GM19328 (cell line): ENCODE measurements around the gene RNFT2.

ENCODE experiments used
- ATAC-seq: cut with Tn5 transposase; IDR thresholded peaks from one replicate; pipeline ENCODE4 v1.9.1; 2021; ENCODE audit warnings: mild to moderate bottlenecking, moderate library complexity; ENCODE audit not compliant: unreplicated experiment

RNFT2 gene

GRCh38 chr12:116820064-116820656, 82.0 kb downstream of the RNFT2 start:
- no peak for ATAC-seq

- no peak for ATAC-seq
These were observed 83.2 kb downstream of the RNFT2 start for GRCh38 chr12:116821291-116821690.

- no peak for ATAC-seq
These were observed 89.3 kb downstream of the RNFT2 start for GRCh38 chr12:116827432-116827831.

GRCh38 chr12:116832353-116832752, 94.2 kb downstream of the RNFT2 start:
- no peak for ATAC-seq

GRCh38 chr12:116833474-116833873, 95.4 kb downstream of the RNFT2 start:
- ATAC-seq = no peak

GRCh38 chr12:116835484-116835883, 97.4 kb downstream of the RNFT2 start:
- ATAC-seq = no peak

- ATAC-seq = no peak
These were observed 99.0 kb downstream of the RNFT2 start for GRCh38 chr12:116837097-116837496.

GRCh38 chr12:116838365-116838764, 100.2 kb downstream of the RNFT2 start:
- no peak for ATAC-seq

- no peak for ATAC-seq
These were observed 101.2 kb downstream of the RNFT2 start for GRCh38 chr12:116839287-116839830.

- ATAC-seq = no peak
These were observed 105.0 kb downstream of the RNFT2 start for GRCh38 chr12:116843085-116843484.

- no peak for ATAC-seq
These were observed 111.1 kb downstream of the RNFT2 start for GRCh38 chr12:116849216-116849615.

GRCh38 chr12:116852303-116852702, 114.2 kb downstream of the RNFT2 start:
- no peak for ATAC-seq

- ATAC-seq = no peak
These were observed 115.4 kb downstream of the RNFT2 start for GRCh38 chr12:116853507-116853906.

GRCh38 chr12:116855744-116856470, 117.8 kb downstream of the RNFT2 start:
- ATAC-seq = no peak

- no peak for ATAC-seq
These were observed 118.6 kb downstream of the RNFT2 start for GRCh38 chr12:116856729-116857128.

GRCh38 chr12:116859079-116859478, 121.0 kb downstream of the RNFT2 start:
- no peak for ATAC-seq

GRCh38 chr12:116860263-116860662, 122.1 kb downstream of the RNFT2 start:
- ATAC-seq = no peak

- peak; percentile 59 for ATAC-seq
These were observed 123.2 kb downstream of the RNFT2 start for GRCh38 chr12:116861320-116861719.

- no peak for ATAC-seq
These were observed 124.1 kb downstream of the RNFT2 start for GRCh38 chr12:116862167-116862566.

- ATAC-seq = no peak
These were observed 125.2 kb downstream of the RNFT2 start for GRCh38 chr12:116863275-116863767.

- ATAC-seq = no peak
These were observed 126.5 kb downstream of the RNFT2 start for GRCh38 chr12:116864371-116865160.
